DOHH2 (cell line): ENCODE measurements around the gene SMOC2.

ENCODE experiments used
- H3F3A ChIP-seq: fragments of 200-600 bp; sonication (generic), shearing (Covaris generic); 2 replicates; pipeline ENCODE4 v1.6.0; 2016; ENCODE audit warnings: antibody characterized with exemption, mild to moderate bottlenecking; ENCODE audit not compliant: control insufficient read depth, insufficient read depth
- H3K27ac ChIP-seq: fragments of 200-600 bp; sonication (generic); 2 replicates; pipeline ENCODE4 v1.5.1; 2014; ENCODE audit warnings: low read depth, mild to moderate bottlenecking, low read length, moderate library complexity
- H3K27me3 ChIP-seq: fragments of 200-600 bp; sonication (generic); 2 replicates; pipeline ENCODE4 v1.6.1; 2014; ENCODE audit warnings: mild to moderate bottlenecking, low read length, mixed read lengths; ENCODE audit not compliant: control insufficient read depth
- H3K36me3 ChIP-seq: fragments of 200-600 bp; sonication (generic); 2 replicates; pipeline ENCODE4 v1.6.1; 2014; ENCODE audit warnings: mild to moderate bottlenecking, low read length, moderate library complexity, mixed read lengths; ENCODE audit not compliant: control insufficient read depth
- H3K4me1 ChIP-seq: fragments of 200-600 bp; sonication (generic); 2 replicates; pipeline ENCODE4 v1.6.1; 2014; ENCODE audit warnings: mild to moderate bottlenecking, low read length, mixed read lengths; ENCODE audit not compliant: control insufficient read depth
- H3K4me2 ChIP-seq: fragments of 200-600 bp; sonication (generic); 2 replicates; pipeline ENCODE4 v1.6.0; 2014; ENCODE audit warnings: mild to moderate bottlenecking, low read length, moderate library complexity
- H3K4me3 ChIP-seq: fragments of 200-600 bp; sonication (generic); 2 replicates; pipeline ENCODE4 v1.5.1; 2014; ENCODE audit warnings: mild to moderate bottlenecking, low read length, mixed read lengths
- H3K79me2 ChIP-seq: fragments of 200-600 bp; sonication (generic); 2 replicates; pipeline ENCODE4 v1.6.1; 2014; ENCODE audit warnings: mild to moderate bottlenecking, low read length, mixed read lengths; ENCODE audit not compliant: control insufficient read depth
- H3K9me2 ChIP-seq: fragments of 200-600 bp; sonication (generic); replicated peaks from 2 replicates; pipeline ENCODE4 v1.6.1; 2014; ENCODE audit warnings: mild to moderate bottlenecking, low read length, mixed read lengths; ENCODE audit not compliant: control insufficient read depth
- H3K9me3 ChIP-seq: fragments of 200-600 bp; sonication (generic); 2 replicates; pipeline ENCODE4 v1.6.1; 2014; ENCODE audit warnings: antibody characterized with exemption, low read length, mixed read lengths; ENCODE audit not compliant: control insufficient read depth, insufficient read depth
- H4K20me1 ChIP-seq: fragments of 200-600 bp; sonication (generic); 2 replicates; pipeline ENCODE4 v1.6.0; 2014; ENCODE audit warnings: low read depth, mild to moderate bottlenecking, antibody characterized with exemption, low read length, moderate library complexity; ENCODE audit not compliant: control insufficient read depth, insufficient read depth
- CTCF ChIP-seq: fragments of 200-600 bp; sonication (generic); IDR thresholded peaks from one replicate; pipeline ENCODE4 v1.5.1; 2014; ENCODE audit warnings: antibody characterized with exemption, mild to moderate bottlenecking, low read depth, low read length; ENCODE audit not compliant: poor library complexity, severe bottlenecking
- EZH2phosphoT487 ChIP-seq: fragments of 200-600 bp; sonication (generic); IDR thresholded peaks from 2 replicates; pipeline ENCODE4 v1.6.1; 2017; ENCODE audit warnings: borderline replicate concordance, mild to moderate bottlenecking, antibody characterized with exemption, low read length, moderate library complexity, mixed read lengths

The SMOC2 gene

GRCh38 chr6:168462289-168462853, 21.4 kb downstream of the SMOC2 start:
- Histone ChIP-seq H3K4me2 (no peak overlapping the region), H3K4me1 (no peaks in the 10 kb centered on the region), H3F3A (no peaks in the 10 kb centered on the region), H3K27ac (no peak overlapping the region), H3K9me3 (no peaks in the 10 kb centered on the region), H3K27me3 (no peaks in the 10 kb centered on the region), H3K9me2 (no peaks in the 10 kb centered on the region), H3K79me2 (no peaks in the 10 kb centered on the region), H3K4me3 (no peak overlapping the region), H4K20me1 (no peaks in the 10 kb centered on the region), H3K36me3 (no peaks in the 10 kb centered on the region)
- no peak for TF ChIP-seq EZH2phosphoT487
- TF ChIP-seq CTCF: no peak

- TF ChIP-seq CTCF (no peak), EZH2phosphoT487 (no peak)
- Histone ChIP-seq H3F3A (no peaks in the 10 kb centered on the region), H3K27me3 (no peaks in the 10 kb centered on the region), H4K20me1 (no peaks in the 10 kb centered on the region), H3K36me3 (no peaks in the 10 kb centered on the region), H3K4me2 (no peak overlapping the region), H3K9me2 (no peaks in the 10 kb centered on the region), H3K4me1 (no peaks in the 10 kb centered on the region), H3K27ac (no peak overlapping the region), H3K9me3 (no peaks in the 10 kb centered on the region), H3K4me3 (no peak overlapping the region), H3K79me2 (no peaks in the 10 kb centered on the region)
Measured at GRCh38 chr6:168464546-168464945, 23.6 kb downstream of the SMOC2 start.

GRCh38 chr6:168468045-168468444, 27.1 kb downstream of the SMOC2 start:
- no peaks in the 10 kb centered on the region for H3K9me3 ChIP-seq
- no peaks in the 10 kb centered on the region for H3K4me1 ChIP-seq
- no peaks in the 10 kb centered on the region for H3K9me2 ChIP-seq
- H4K20me1 ChIP-seq: no peaks in the 10 kb centered on the region
- no peak overlapping the region for H3K27ac ChIP-seq
- no peak overlapping the region for H3K4me2 ChIP-seq
- no peaks in the 10 kb centered on the region for H3K79me2 ChIP-seq
- no peaks in the 10 kb centered on the region for H3F3A ChIP-seq
- H3K27me3 ChIP-seq: no peaks in the 10 kb centered on the region
- H3K4me3 ChIP-seq: no peak overlapping the region
- H3K36me3 ChIP-seq: no peaks in the 10 kb centered on the region
- no peak for TF ChIP-seq CTCF
- TF ChIP-seq EZH2phosphoT487: no peak
